Activated naive CD8-positive, alpha-beta T cell (primary cell): ENCODE measurements around the gene CHSY3.

Experiments
- H3K27ac Mint-ChIP-seq: one replicate; pipeline ENCODE4 v1.8.0; 2021; ENCODE audit warnings: mixed read lengths
- H3K27me3 Mint-ChIP-seq: one replicate; pipeline ENCODE4 v1.8.0; 2021; ENCODE audit warnings: mixed read lengths
- H3K36me3 Mint-ChIP-seq: one replicate; pipeline ENCODE4 v1.8.0; 2021; ENCODE audit warnings: mixed read lengths
- H3K4me1 Mint-ChIP-seq: one replicate; pipeline ENCODE4 v1.8.0; 2021; ENCODE audit warnings: low read depth, mixed read lengths
- H3K4me3 Mint-ChIP-seq: one replicate; pipeline ENCODE4 v1.8.0; 2021; ENCODE audit warnings: mild to moderate bottlenecking, mixed read lengths
- H3K9me3 Mint-ChIP-seq: one replicate; pipeline ENCODE4 v1.8.0; 2021; ENCODE audit warnings: low read depth, mixed read lengths

The CHSY3 gene

GRCh38 chr5:130111746-130112145 is 207.5 kb downstream of the CHSY3 start:
- no peaks in the 10 kb centered on the region for H3K9me3 Mint-ChIP-seq
- no peak overlapping the region for H3K4me3 Mint-ChIP-seq
- no peak overlapping the region for H3K27ac Mint-ChIP-seq
- peaks cover 4% of the 10 kb centered on the region for H3K27me3 Mint-ChIP-seq
- H3K36me3 Mint-ChIP-seq, result no peaks in the 10 kb centered on the region
- H3K4me1 Mint-ChIP-seq, result no peaks in the 10 kb centered on the region

DNA sequence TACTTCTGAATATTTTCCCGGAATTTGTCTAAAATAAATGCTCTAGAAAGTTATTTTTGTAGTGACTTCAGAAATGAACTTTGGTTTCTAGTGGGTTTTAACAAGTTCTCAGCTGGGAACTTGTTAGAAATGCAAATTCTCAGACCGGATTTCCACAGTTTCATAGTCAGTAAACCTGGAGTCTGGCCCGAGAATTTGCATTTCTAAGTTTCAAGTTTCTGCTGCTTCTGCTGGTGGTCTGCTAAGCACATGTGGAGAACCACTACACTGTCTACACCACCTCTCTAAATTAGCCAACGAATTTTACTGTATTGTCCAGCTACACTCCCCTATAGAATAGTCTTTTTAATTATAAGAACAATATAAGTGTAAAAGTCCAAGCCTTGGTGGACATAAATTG is 208.0 kb downstream of the CHSY3 start:
- no peaks in the 10 kb centered on the region for H3K9me3 Mint-ChIP-seq
- no peaks in the 10 kb centered on the region for H3K4me1 Mint-ChIP-seq
- no peaks in the 10 kb centered on the region for H3K36me3 Mint-ChIP-seq
- H3K27me3 Mint-ChIP-seq, result peaks cover 4% of the 10 kb centered on the region
- H3K27ac Mint-ChIP-seq, result no peak overlapping the region
- no peak overlapping the region for H3K4me3 Mint-ChIP-seq

DNA sequence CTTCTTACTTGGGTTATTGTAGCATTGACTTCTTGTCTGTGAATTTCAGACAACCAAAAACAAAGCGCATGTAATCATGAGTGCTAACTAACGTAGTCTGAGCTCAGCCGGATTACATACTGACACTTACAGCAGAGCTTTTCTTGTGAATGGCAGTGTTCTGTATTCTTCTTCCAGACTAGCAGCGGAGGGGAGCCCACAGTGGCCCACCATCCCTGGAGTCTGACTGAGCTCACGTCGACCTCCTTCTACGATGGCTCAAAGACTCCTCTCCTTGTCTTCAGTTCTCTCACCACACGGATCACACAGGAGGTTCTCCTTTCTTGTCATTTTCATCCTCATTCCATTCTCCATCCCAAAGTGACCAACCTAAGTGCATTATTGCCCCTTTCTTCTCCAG is 211.4 kb downstream of the CHSY3 start:
- Mint-ChIP-seq H3K9me3 (no peaks in the 10 kb centered on the region), H3K36me3 (no peaks in the 10 kb centered on the region), H3K4me1 (no peaks in the 10 kb centered on the region), H3K4me3 (no peak overlapping the region), H3K27me3 (peaks cover 4% of the 10 kb centered on the region), H3K27ac (no peak overlapping the region)

GRCh38 chr5:130116462-130116861 is 212.2 kb downstream of the CHSY3 start:
- H3K36me3 Mint-ChIP-seq, result no peaks in the 10 kb centered on the region
- no peaks in the 10 kb centered on the region for H3K4me1 Mint-ChIP-seq
- H3K27me3 Mint-ChIP-seq, result peaks cover 4% of the 10 kb centered on the region
- no peaks in the 10 kb centered on the region for H3K9me3 Mint-ChIP-seq
- no peak overlapping the region for H3K4me3 Mint-ChIP-seq
- no peak overlapping the region for H3K27ac Mint-ChIP-seq

GRCh38 chr5:130116972-130117371 is 212.7 kb downstream of the CHSY3 start:
- peaks cover 4% of the 10 kb centered on the region for H3K27me3 Mint-ChIP-seq
- no peak overlapping the region for H3K4me3 Mint-ChIP-seq
- no peaks in the 10 kb centered on the region for H3K36me3 Mint-ChIP-seq
- no peaks in the 10 kb centered on the region for H3K4me1 Mint-ChIP-seq
- no peak overlapping the region for H3K27ac Mint-ChIP-seq
- H3K9me3 Mint-ChIP-seq, result no peaks in the 10 kb centered on the region

DNA sequence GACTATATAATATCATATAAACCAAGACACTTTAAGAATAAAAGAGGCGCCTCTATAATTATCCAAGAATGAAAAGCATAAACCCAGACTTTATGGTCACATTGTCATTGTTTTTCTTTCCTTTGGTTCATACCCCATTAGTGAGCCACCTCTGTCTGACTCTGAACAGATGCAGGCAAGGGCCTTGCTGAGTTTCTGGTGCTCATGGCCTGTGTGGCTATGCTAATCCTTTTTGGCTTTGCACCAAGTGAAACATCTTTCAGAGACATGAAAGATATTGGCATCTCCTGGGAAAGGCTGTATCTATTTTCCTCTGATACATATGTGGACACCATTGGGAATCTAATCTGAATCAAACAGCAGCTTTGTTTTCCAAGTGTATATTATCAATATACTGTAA is 222.5 kb downstream of the CHSY3 start:
- H3K36me3 Mint-ChIP-seq, result no peaks in the 10 kb centered on the region
- H3K4me1 Mint-ChIP-seq, result no peaks in the 10 kb centered on the region
- no peaks in the 10 kb centered on the region for H3K27me3 Mint-ChIP-seq
- H3K27ac Mint-ChIP-seq, result no peak overlapping the region
- no peak overlapping the region for H3K4me3 Mint-ChIP-seq
- no peaks in the 10 kb centered on the region for H3K9me3 Mint-ChIP-seq

- Mint-ChIP-seq H3K27me3 (peaks cover 3% of the 10 kb centered on the region), H3K27ac (no peak overlapping the region), H3K4me1 (no peaks in the 10 kb centered on the region), H3K36me3 (no peaks in the 10 kb centered on the region), H3K9me3 (no peaks in the 10 kb centered on the region), H3K4me3 (no peak overlapping the region)
Observed at GRCh38 chr5:130135506-130135905, 231.2 kb downstream of the CHSY3 start.

- Mint-ChIP-seq H3K9me3 (no peaks in the 10 kb centered on the region), H3K27me3 (peaks cover 3% of the 10 kb centered on the region), H3K36me3 (no peaks in the 10 kb centered on the region), H3K4me1 (no peaks in the 10 kb centered on the region), H3K4me3 (no peak overlapping the region), H3K27ac (no peak overlapping the region)
Observed at GRCh38 chr5:130136300-130136699, 232.0 kb downstream of the CHSY3 start.

GRCh38 chr5:130137681-130138080 is 233.4 kb downstream of the CHSY3 start:
- Mint-ChIP-seq H3K27me3 (peaks cover 3% of the 10 kb centered on the region), H3K36me3 (no peaks in the 10 kb centered on the region), H3K4me3 (no peak overlapping the region), H3K27ac (no peak overlapping the region), H3K4me1 (no peaks in the 10 kb centered on the region), H3K9me3 (no peaks in the 10 kb centered on the region)

GRCh38 chr5:130138406-130139045 is 234.3 kb downstream of the CHSY3 start:
- H3K9me3 Mint-ChIP-seq, result no peaks in the 10 kb centered on the region
- peaks cover 3% of the 10 kb centered on the region for H3K27me3 Mint-ChIP-seq
- H3K4me1 Mint-ChIP-seq, result no peaks in the 10 kb centered on the region

DNA sequence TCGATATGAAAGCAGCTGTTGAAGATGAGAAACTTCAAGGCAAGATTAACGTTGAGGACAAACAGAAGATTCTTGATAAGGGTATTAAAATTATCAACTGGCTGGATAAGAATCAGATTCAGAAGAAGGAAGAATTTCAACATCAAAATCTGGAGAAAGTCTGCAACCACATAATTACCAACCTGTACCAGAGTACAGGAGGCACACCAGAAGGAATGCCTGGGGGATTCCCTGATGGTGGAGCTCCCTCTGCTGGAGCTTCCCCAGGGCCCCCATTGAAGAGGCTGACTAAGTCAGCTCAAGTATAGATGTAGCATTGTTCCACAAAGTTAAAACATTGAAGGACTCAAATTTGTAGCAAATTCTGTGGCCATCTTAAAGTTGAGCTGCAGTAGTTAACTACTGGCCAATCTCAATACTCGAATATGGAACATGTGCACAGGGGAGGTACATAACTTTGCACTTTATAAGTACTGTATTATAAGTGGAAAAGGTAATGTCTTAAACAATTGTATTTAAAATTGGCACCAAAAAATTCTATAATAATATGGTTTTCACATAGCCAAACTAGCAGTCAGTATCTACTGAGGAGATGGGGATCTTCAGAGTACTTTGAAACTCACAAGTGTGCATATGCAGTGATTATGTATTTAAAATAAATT is 237.5 kb downstream of the CHSY3 start:
- H3K36me3 Mint-ChIP-seq, result no peaks in the 10 kb centered on the region
- no peak overlapping the region for H3K4me3 Mint-ChIP-seq
- no peaks in the 10 kb centered on the region for H3K4me1 Mint-ChIP-seq
- no peak overlapping the region for H3K27ac Mint-ChIP-seq
- no peaks in the 10 kb centered on the region for H3K9me3 Mint-ChIP-seq
- H3K27me3 Mint-ChIP-seq, result peaks cover 2% of the 10 kb centered on the region

More at GRCh38 chr5:130138406-130139045, 234.3 kb downstream of the CHSY3 start:
- H3K27ac Mint-ChIP-seq, result no peak overlapping the region
- no peak overlapping the region for H3K4me3 Mint-ChIP-seq
- H3K36me3 Mint-ChIP-seq, result no peaks in the 10 kb centered on the region

GRCh38 chr5:130151239-130151638 is 247.0 kb downstream of the CHSY3 start:
- Mint-ChIP-seq H3K4me3 (no peak overlapping the region), H3K36me3 (no peaks in the 10 kb centered on the region), H3K27me3 (no peaks in the 10 kb centered on the region), H3K9me3 (no peaks in the 10 kb centered on the region), H3K27ac (no peak overlapping the region), H3K4me1 (no peaks in the 10 kb centered on the region)

DNA sequence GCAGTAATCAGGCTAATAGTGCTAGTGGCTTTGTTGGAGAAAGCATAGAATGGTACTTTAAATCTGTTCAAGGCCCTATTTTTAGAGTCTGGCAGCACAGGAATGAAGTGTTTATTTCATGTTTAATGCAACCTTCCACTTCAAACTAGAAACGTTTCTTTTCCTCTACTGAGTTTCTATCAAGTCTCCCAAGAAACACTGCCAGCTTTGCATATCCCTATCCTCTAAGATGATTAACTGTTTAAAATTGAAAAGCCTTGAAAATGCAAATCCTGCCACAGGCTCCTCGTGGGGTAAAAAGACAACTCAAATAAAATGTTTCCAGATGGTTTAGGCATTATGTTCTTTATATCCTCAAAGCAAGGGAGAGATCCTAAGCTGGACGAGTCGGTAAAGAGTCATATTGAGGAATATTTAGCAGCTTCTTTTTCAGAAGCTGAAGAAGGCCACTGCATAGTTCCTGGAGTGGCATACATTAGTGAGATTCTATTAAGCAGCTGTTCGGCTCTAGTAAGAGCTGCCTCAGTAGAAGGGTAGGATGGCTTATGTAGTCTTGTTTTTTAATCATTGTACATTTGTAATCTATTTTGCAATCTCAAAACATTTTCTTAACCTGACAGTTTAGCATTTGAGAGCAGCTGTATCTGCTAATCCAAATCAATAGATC is 251.2 kb downstream of the CHSY3 start:
- Mint-ChIP-seq H3K4me3 (no peak overlapping the region), H3K4me1 (no peaks in the 10 kb centered on the region), H3K27ac (no peak overlapping the region), H3K36me3 (no peaks in the 10 kb centered on the region), H3K9me3 (no peaks in the 10 kb centered on the region), H3K27me3 (no peaks in the 10 kb centered on the region)

- H3K36me3 Mint-ChIP-seq, result no peaks in the 10 kb centered on the region
- no peak overlapping the region for H3K27ac Mint-ChIP-seq
- no peak overlapping the region for H3K4me3 Mint-ChIP-seq
- no peaks in the 10 kb centered on the region for H3K27me3 Mint-ChIP-seq
- H3K9me3 Mint-ChIP-seq, result no peaks in the 10 kb centered on the region
- H3K4me1 Mint-ChIP-seq, result no peaks in the 10 kb centered on the region
Observed at GRCh38 chr5:130158036-130158435, 253.8 kb downstream of the CHSY3 start.

GRCh38 chr5:130159968-130160367 is 255.7 kb downstream of the CHSY3 start:
- Mint-ChIP-seq H3K27me3 (peaks cover 1% of the 10 kb centered on the region), H3K9me3 (no peaks in the 10 kb centered on the region), H3K4me3 (no peak overlapping the region), H3K36me3 (no peaks in the 10 kb centered on the region), H3K27ac (no peak overlapping the region), H3K4me1 (no peaks in the 10 kb centered on the region)
